Tibial nerve (tissue), 4 donors: ENCODE measurements around the gene LCN2. TPM values are rescaled to one million over a fixed set of nuclear protein-coding genes. Genes with fewer than 3 reads are reported as not detected.

Experiments
- DNase-seq, 2 donors: peaks; one replicate each; pipeline ENCODE4 v3.0.0-alpha.2; 2019; ENCODE audit warnings: low spot score in 2 of 2
- H3K27ac ChIP-seq, 4 donors: fragments of 200-600 bp; sonication (generic) in 3 of 4; one replicate each; pipeline ENCODE4 v1.5.1; 2017 to 2019; ENCODE audit warnings: mild to moderate bottlenecking in 1 of 4
- H3K27me3 ChIP-seq, 2 donors: fragments of 200-600 bp; sonication (generic) in 1 of 2; one replicate each; pipeline versions ENCODE4 v1.5.1 to v1.6.0; 2017 to 2019
- H3K36me3 ChIP-seq, 3 donors: fragments of 200-600 bp; sonication (generic); one replicate each; pipeline ENCODE4 v1.5.1; 2018 to 2019
- H3K4me1 ChIP-seq, 4 donors: fragments of 200-600 bp; sonication (generic) in 3 of 4; one replicate each; pipeline ENCODE4 v1.5.1; 2017 to 2019
- H3K4me3 ChIP-seq, 4 donors: fragments of 200-600 bp; sonication (generic) in 3 of 4; one replicate each; pipeline ENCODE4 v1.5.1; 2017 to 2019; ENCODE audit warnings: mild to moderate bottlenecking in 1 of 4, moderate library complexity in 1 of 4
- H3K9me3 ChIP-seq, 4 donors: fragments of 200-600 bp; sonication (generic) in 3 of 4; one replicate each; pipeline ENCODE4 v1.5.1; 2017 to 2019
- EP300 ChIP-seq, 2 donors: sonication (generic); formaldehyde crosslinking; IDR thresholded peaks; one replicate each; pipeline ENCODE4 v1.6.1; 2017; ENCODE audit warnings: antibody characterized with exemption in 2 of 2, mild to moderate bottlenecking in 1 of 2
- POLR2A ChIP-seq, 2 donors: fragments of 450-650 bp; IDR thresholded peaks; one replicate each; pipeline ENCODE4 v1.6.1; 2017; ENCODE audit warnings: antibody characterized with exemption in 2 of 2, mild to moderate bottlenecking in 2 of 2, moderate library complexity in 2 of 2
- WGBS, 2 donors: methylation state at CpG; one replicate each; pipeline ENCODE4 v1.1.5; 2018; 5-methylcytosine and 5-hydroxymethylcytosine counted together
- total RNA-seq, 4 donors: library from RNA; depleted of rRNA; stranded (reverse); fragments of >200 nt; gene quantifications; one replicate each; pipeline ENCODE4 v1.1.0, GENCODE V29; 2016
- TF ChIP-seq, protein P1 (sequence below), 5 experiments: fragments of 200-600 bp in 3 of 5; fragments of 450-650 bp in 2 of 5; sonication (generic) in 3 of 5; IDR thresholded peaks; one replicate each; pipeline ENCODE4 v1.5.1; 2016 to 2019; ENCODE audit warnings: antibody characterized with exemption in 5 of 5, mild to moderate bottlenecking in 3 of 5, moderate library complexity in 2 of 5

The LCN2 gene
- total RNA-seq, 4 donors from 2014 or later: not detected

DNA sequence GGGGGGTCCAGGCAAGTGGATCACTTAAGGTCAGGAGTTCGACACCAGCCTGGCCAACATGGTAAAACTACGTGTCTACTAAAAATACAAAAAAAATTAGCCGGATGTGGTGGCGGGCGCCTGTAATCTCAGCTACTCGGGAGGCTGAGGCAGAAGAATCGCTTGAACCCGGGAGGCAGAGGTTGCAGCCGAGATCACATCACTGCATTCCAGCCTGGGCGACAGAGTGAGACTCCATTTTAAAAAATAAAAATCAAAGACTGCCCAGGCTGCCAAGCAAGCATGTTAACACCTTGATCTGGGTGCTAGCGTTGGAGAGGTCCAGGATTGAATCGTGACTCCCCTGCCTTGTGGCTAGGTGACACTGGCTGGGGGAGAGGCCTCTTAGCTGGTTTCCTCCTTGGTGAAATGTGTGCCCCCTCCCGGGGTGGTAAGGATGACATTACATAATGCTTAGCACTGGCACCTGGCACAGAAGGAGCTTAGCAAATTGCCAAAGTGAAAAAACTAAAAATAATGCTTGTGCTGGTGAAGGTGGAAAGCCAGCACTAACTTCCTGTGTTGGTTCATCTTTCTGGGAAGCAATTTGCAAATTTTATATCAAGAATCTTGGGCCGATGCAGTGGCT is 44.3 kb downstream of the LCN2 start:
- Histone ChIP-seq H3K4me1 (peaks cover 0 to 28% (median 13%) of the 10 kb centered on the region in 4 donors), H3K9me3 (no peaks in the 10 kb centered on the region), H3K4me3 (no peak overlapping the region), H3K27ac (peak overlapping the region in 3 of 4 donors; percentile 87 to 97 (median 90)), H3K27me3 (no peaks in the 10 kb centered on the region), H3K36me3 (peaks cover 0 to 26% (median 0%) of the 10 kb centered on the region in 3 donors)
- WGBS, 2 donors: 87 to 88% methylated on average over 14 of the region's 14 CpGs
- no peak for DNase-seq
- TF ChIP-seq EP300 (IDR thresholded peaks at IDR 0.05) (no peak), POLR2A (IDR thresholded peaks at IDR 0.05) (no peak)
- TF ChIP-seq, protein P1, sequence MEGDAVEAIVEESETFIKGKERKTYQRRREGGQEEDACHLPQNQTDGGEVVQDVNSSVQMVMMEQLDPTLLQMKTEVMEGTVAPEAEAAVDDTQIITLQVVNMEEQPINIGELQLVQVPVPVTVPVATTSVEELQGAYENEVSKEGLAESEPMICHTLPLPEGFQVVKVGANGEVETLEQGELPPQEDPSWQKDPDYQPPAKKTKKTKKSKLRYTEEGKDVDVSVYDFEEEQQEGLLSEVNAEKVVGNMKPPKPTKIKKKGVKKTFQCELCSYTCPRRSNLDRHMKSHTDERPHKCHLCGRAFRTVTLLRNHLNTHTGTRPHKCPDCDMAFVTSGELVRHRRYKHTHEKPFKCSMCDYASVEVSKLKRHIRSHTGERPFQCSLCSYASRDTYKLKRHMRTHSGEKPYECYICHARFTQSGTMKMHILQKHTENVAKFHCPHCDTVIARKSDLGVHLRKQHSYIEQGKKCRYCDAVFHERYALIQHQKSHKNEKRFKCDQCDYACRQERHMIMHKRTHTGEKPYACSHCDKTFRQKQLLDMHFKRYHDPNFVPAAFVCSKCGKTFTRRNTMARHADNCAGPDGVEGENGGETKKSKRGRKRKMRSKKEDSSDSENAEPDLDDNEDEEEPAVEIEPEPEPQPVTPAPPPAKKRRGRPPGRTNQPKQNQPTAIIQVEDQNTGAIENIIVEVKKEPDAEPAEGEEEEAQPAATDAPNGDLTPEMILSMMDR (IDR thresholded peaks at IDR 0.05): no peak

DNA sequence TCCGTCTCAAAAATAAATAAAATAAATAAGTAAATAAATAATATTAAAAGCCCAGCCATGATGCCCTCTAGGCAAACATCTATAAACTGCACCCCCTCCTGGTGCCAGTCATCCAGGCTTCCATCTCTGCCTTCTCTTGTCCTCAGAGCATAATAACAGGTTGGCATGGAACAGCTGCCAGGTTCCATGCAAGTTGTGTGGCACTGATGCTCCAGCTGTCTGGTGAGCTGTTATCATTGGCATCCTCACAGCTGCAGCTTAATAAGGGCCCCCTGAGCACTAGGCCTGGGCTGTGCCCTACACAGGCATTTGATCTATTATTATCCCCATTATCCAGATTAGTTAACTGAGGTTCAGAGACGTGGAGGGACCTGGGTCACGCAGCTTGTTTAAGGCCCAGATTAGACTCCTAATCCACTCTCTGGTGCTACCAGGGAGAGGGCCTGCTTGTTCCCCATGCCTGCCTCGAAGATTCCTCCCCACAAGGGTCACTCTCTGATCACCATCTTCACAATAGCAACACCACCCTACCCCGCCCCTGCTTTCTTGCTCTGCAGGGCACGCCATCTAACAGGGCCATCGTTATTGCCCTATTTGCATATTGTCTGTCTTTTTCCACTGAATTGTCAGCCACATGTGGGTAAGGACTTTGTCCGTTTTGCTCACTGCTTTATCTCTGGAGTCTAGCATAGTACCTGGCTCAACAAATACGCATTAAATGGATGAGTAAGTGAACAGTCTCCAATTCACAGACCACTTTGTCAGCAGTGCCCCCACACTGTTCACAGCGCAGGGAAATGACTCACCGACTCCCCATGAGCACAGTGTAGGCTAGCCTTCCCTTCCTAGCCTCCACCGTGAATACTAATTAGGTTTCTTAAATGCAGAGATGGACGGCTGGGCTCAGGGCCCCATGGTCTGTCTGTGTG is 52.5 kb downstream of the LCN2 start:
- peaks cover 0 to 25% of the 10 kb centered on the region in 2 donors for H3K27me3 ChIP-seq
- H3K4me1 ChIP-seq: peaks cover 0 to 21% (median 8%) of the 10 kb centered on the region in 4 donors
- H3K9me3 ChIP-seq: no peaks in the 10 kb centered on the region
- H3K4me3 ChIP-seq: no peak overlapping the region
- no peak overlapping the region for H3K27ac ChIP-seq
- WGBS, 2 donors: 82 to 86% methylated on average over 13 of the region's 13 CpGs
- no peak for DNase-seq
- TF ChIP-seq, protein P1 (IDR thresholded peaks at IDR 0.05): no peak
- TF ChIP-seq POLR2A (IDR thresholded peaks at IDR 0.05): no peak
- no peak for TF ChIP-seq EP300 (IDR thresholded peaks at IDR 0.05)
- peaks cover 0 to 8% (median 0%) of the 10 kb centered on the region in 3 donors for H3K36me3 ChIP-seq

DNA sequence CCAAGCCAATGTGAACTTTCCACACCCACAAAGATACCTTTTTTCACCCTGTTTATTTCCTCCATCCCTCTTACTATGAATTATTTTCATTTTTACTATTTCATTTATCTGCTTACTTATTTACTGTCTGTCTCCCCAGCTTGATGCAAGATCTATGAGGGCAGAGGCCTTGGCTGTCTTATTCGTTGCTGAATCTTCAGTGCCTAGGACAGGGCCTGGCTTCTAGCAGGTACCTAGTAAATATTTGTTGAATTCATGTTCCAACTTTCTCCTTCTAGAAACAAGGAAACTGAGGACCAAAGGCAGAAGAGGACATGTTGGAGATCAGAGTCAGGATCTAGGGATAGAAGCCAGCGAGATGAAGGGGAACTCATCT is 53.4 kb downstream of the LCN2 start:
- 17 to 22% methylated on average over 2 of the region's 2 CpGs for WGBS, 2 donors
- Histone ChIP-seq H3K4me1 (peaks cover 0 to 21% (median 8%) of the 10 kb centered on the region in 4 donors), H3K4me3 (peak overlapping the region in 2 of 4 donors; percentile 68), H3K36me3 (no peaks in the 10 kb centered on the region), H3K9me3 (no peaks in the 10 kb centered on the region), H3K27me3 (peaks cover 0 to 25% of the 10 kb centered on the region in 2 donors), H3K27ac (no peak overlapping the region)
- TF ChIP-seq, protein P1 (IDR thresholded peaks at IDR 0.05): no peak
- no peak for TF ChIP-seq POLR2A (IDR thresholded peaks at IDR 0.05)
- TF ChIP-seq EP300 (IDR thresholded peaks at IDR 0.05): no peak
- DNase-seq: no peak

Other genes with a start within 250 kb of the LCN2 start
- gene ST6GALNAC6, start 249.8 kb upstream of the LCN2 start, total RNA-seq: 100 to 1,000 TPM; 108 to 193 (median 172) TPM
- gene ST6GALNAC4, start 232.4 kb upstream of the LCN2 start, total RNA-seq: 10 to 100 TPM; 23.9 to 70.5 (median 37.0) TPM
- under 1 TPM in 1 of 4 donors, not detected in 3; 0.59 TPM for gene PIP5KL1, start 218.7 kb upstream of the LCN2 start, total RNA-seq
- gene DPM2, start 211.6 kb upstream of the LCN2 start, total RNA-seq: 10 to 100 TPM in 3 of 4 donors, 1 to 10 TPM in 1; 9.0 to 21.9 (median 14.7) TPM
- gene EEIG1, start 168.5 kb upstream of the LCN2 start, total RNA-seq: 10 to 100 TPM; 33.9 to 53.8 (median 50.2) TPM
- 10 to 100 TPM in 1 of 4 donors, 1 to 10 TPM in 3; 5.4 to 11.2 (median 8.1) TPM for gene NAIF1, start 82.1 kb upstream of the LCN2 start, total RNA-seq
- gene SLC25A25, start 81.2 kb upstream of the LCN2 start, total RNA-seq: 10 to 100 TPM; 23.4 to 29.7 (median 27.2) TPM
- gene PTGES2, start 21.7 kb upstream of the LCN2 start, total RNA-seq: 100 to 1,000 TPM in 1 of 4 donors, 10 to 100 TPM in 3; 68.9 to 180 (median 74.7) TPM
- 100 to 1,000 TPM; 202 to 310 (median 243) TPM for gene BBLN, start 10.8 kb downstream of the LCN2 start, total RNA-seq
- 10 to 100 TPM; 59.4 to 99.3 (median 71.4) TPM for gene CIZ1, start 42.1 kb downstream of the LCN2 start, total RNA-seq
- gene DNM1, start 53.9 kb downstream of the LCN2 start, total RNA-seq: 10 to 100 TPM; 19.9 to 50.4 (median 41.4) TPM
- 100 to 1,000 TPM in 1 of 4 donors, 10 to 100 TPM in 3; 67.4 to 103 (median 91.9) TPM for gene GOLGA2, start 126.6 kb downstream of the LCN2 start, total RNA-seq
- 10 to 100 TPM; 27.5 to 39.8 (median 32.9) TPM for gene SWI5, start 126.8 kb downstream of the LCN2 start, total RNA-seq
- 10 to 100 TPM in 1 of 4 donors, 1 to 10 TPM in 3; 7.2 to 18.3 (median 9.2) TPM for gene TRUB2, start 173.0 kb downstream of the LCN2 start, total RNA-seq
- gene COQ4, start 173.4 kb downstream of the LCN2 start, total RNA-seq: 10 to 100 TPM; 50.5 to 71.7 (median 65.5) TPM
- gene SLC27A4, start 191.1 kb downstream of the LCN2 start, total RNA-seq: 10 to 100 TPM; 13.5 to 33.3 (median 18.0) TPM
- 10 to 100 TPM; 18.1 to 25.5 (median 23.2) TPM for gene URM1, start 221.9 kb downstream of the LCN2 start, total RNA-seq